WTC11 (cell line): ENCODE results near the gene OCIAD1.
"Not testable (repeated sequence)": the region's sequence is repeated elsewhere in the genome, so short reads cannot be mapped to it uniquely, and the experiment has no call there.

ENCODE experiments used
- ESRRA ChIP-seq: sonication (generic); formaldehyde crosslinking; IDR thresholded peaks from 2 replicates; pipeline ENCODE4 v1.8.1; 2022; ENCODE audit warnings: mild to moderate bottlenecking, missing genetic modification reagents, borderline replicate concordance
- FOXJ3 ChIP-seq: sonication (generic); formaldehyde crosslinking; IDR thresholded peaks from 2 replicates; pipeline ENCODE4 v1.9.0; 2021; ENCODE audit warnings: missing genetic modification reagents, mild to moderate bottlenecking, borderline replicate concordance
- JUN ChIP-seq: sonication (generic); formaldehyde crosslinking; IDR thresholded peaks from 2 replicates; pipeline ENCODE4 v1.8.0; 2023; ENCODE audit warnings: mild to moderate bottlenecking, missing genetic modification reagents
- ZNF138 ChIP-seq: sonication (generic); formaldehyde crosslinking; conservative IDR thresholded peaks from 2 replicates; pipeline ENCODE4 v1.8.1; 2022; ENCODE audit warnings: mild to moderate bottlenecking, moderate library complexity, missing genetic modification reagents
- TF ChIP-seq, protein P1 (sequence below): fragments of 200-600 bp; IDR thresholded peaks from 2 replicates; pipeline ENCODE4 v1.8.0; 2022; ENCODE audit warnings: antibody characterized with exemption
- TF ChIP-seq, protein P2 (sequence below): sonication (generic); formaldehyde crosslinking; IDR thresholded peaks from 2 replicates; pipeline ENCODE4 v1.8.1; 2023; ENCODE audit warnings: mild to moderate bottlenecking, missing genetic modification reagents, moderate library complexity
- TF ChIP-seq, protein P3 (sequence below): sonication (generic); formaldehyde crosslinking; IDR thresholded peaks from 2 replicates; pipeline ENCODE4 v1.8.0; 2022; ENCODE audit warnings: mild to moderate bottlenecking, missing genetic modification reagents
- TF ChIP-seq, protein P4 (sequence below): sonication (generic); formaldehyde crosslinking; conservative IDR thresholded peaks from 2 replicates; pipeline ENCODE4 v1.8.1; 2022; ENCODE audit warnings: mild to moderate bottlenecking, missing genetic modification reagents

DNA sequence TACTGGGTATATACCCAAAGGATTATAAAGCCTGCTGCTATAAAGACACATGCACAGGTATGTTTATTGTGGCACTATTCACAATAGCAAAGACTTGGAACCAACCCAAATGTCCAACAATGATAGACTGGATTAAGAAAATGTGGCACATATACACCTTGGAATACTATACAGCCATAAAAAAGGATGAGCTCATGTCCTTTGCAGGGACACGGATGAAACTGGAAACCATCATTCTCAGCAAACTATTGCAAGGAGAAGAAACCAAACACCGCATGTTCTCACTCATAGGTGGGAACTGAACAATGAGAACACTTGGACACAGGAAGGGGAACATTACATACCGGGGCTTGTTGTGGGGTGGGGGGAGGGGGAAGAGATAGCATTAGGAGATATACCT is 58.9 kb downstream of the OCIAD1 start:
- TF ChIP-seq, protein P1, sequence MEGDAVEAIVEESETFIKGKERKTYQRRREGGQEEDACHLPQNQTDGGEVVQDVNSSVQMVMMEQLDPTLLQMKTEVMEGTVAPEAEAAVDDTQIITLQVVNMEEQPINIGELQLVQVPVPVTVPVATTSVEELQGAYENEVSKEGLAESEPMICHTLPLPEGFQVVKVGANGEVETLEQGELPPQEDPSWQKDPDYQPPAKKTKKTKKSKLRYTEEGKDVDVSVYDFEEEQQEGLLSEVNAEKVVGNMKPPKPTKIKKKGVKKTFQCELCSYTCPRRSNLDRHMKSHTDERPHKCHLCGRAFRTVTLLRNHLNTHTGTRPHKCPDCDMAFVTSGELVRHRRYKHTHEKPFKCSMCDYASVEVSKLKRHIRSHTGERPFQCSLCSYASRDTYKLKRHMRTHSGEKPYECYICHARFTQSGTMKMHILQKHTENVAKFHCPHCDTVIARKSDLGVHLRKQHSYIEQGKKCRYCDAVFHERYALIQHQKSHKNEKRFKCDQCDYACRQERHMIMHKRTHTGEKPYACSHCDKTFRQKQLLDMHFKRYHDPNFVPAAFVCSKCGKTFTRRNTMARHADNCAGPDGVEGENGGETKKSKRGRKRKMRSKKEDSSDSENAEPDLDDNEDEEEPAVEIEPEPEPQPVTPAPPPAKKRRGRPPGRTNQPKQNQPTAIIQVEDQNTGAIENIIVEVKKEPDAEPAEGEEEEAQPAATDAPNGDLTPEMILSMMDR, result not testable (repeated sequence)
- TF ChIP-seq, protein P2, sequence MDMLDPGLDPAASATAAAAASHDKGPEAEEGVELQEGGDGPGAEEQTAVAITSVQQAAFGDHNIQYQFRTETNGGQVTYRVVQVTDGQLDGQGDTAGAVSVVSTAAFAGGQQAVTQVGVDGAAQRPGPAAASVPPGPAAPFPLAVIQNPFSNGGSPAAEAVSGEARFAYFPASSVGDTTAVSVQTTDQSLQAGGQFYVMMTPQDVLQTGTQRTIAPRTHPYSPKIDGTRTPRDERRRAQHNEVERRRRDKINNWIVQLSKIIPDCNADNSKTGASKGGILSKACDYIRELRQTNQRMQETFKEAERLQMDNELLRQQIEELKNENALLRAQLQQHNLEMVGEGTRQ, result not testable (repeated sequence)
- TF ChIP-seq, protein P3, sequence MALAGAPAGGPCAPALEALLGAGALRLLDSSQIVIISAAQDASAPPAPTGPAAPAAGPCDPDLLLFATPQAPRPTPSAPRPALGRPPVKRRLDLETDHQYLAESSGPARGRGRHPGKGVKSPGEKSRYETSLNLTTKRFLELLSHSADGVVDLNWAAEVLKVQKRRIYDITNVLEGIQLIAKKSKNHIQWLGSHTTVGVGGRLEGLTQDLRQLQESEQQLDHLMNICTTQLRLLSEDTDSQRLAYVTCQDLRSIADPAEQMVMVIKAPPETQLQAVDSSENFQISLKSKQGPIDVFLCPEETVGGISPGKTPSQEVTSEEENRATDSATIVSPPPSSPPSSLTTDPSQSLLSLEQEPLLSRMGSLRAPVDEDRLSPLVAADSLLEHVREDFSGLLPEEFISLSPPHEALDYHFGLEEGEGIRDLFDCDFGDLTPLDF (CRISPR knock-in tag), result not testable (repeated sequence)
- TF ChIP-seq ESRRA (CRISPR knock-in tag); ZNF138; FOXJ3; JUN: not testable (repeated sequence)
- TF ChIP-seq, protein P4, sequence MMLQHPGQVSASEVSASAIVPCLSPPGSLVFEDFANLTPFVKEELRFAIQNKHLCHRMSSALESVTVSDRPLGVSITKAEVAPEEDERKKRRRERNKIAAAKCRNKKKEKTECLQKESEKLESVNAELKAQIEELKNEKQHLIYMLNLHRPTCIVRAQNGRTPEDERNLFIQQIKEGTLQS (CRISPR knock-in tag), result not testable (repeated sequence)
